HG03432 (cell line): ENCODE results near the gene ITSN1.
"Not testable (repeated sequence)": the region's sequence is repeated elsewhere in the genome, so short reads cannot be mapped to it uniquely, and the experiment has no call there.

Source experiments
- ATAC-seq: cut with Tn5 transposase; IDR thresholded peaks from one replicate; pipeline ENCODE4 v1.9.1; 2021; ENCODE audit warnings: mild to moderate bottlenecking, moderate library complexity; ENCODE audit not compliant: unreplicated experiment

Gene ITSN1

GRCh38 chr21:33650929-33651509, 8.7 kb downstream of the ITSN1 start:
- ATAC-seq = no peak

- ATAC-seq = no peak
Measured at GRCh38 chr21:33651965-33652680, 9.8 kb downstream of the ITSN1 start.

- ATAC-seq = no peak
Measured at GRCh38 chr21:33654412-33654811, 12.1 kb downstream of the ITSN1 start.

GRCh38 chr21:33655588-33656221, 13.4 kb downstream of the ITSN1 start:
- ATAC-seq = no peak

- no peak for ATAC-seq
Measured at GRCh38 chr21:33657124-33657820, 15.0 kb downstream of the ITSN1 start.

GRCh38 chr21:33658919-33659567, 16.7 kb downstream of the ITSN1 start:
- ATAC-seq = no peak

- ATAC-seq = no peak
Measured at GRCh38 chr21:33659568-33659949, 17.3 kb downstream of the ITSN1 start.

- no peak for ATAC-seq
Measured at GRCh38 chr21:33660406-33660805, 18.1 kb downstream of the ITSN1 start.

GRCh38 chr21:33661146-33661545, 18.8 kb downstream of the ITSN1 start:
- ATAC-seq = no peak

GRCh38 chr21:33662046-33662445, 19.7 kb downstream of the ITSN1 start:
- ATAC-seq = no peak

- no peak for ATAC-seq
Measured at GRCh38 chr21:33663241-33663640, 20.9 kb downstream of the ITSN1 start.

- no peak for ATAC-seq
Measured at GRCh38 chr21:33664135-33664534, 21.8 kb downstream of the ITSN1 start.

GRCh38 chr21:33666153-33666552, 23.9 kb downstream of the ITSN1 start:
- no peak for ATAC-seq

- no peak for ATAC-seq
Measured at GRCh38 chr21:33667636-33668035, 25.3 kb downstream of the ITSN1 start.

- ATAC-seq = no peak
Measured at GRCh38 chr21:33668180-33668579, 25.9 kb downstream of the ITSN1 start.

- no peak for ATAC-seq
Measured at GRCh38 chr21:33668620-33669019, 26.3 kb downstream of the ITSN1 start.

GRCh38 chr21:33670076-33670978, 28.0 kb downstream of the ITSN1 start:
- no peak for ATAC-seq

GRCh38 chr21:33673473-33673872, 31.2 kb downstream of the ITSN1 start:
- no peak for ATAC-seq

- no peak for ATAC-seq
Measured at GRCh38 chr21:33674226-33674625, 31.9 kb downstream of the ITSN1 start.

GRCh38 chr21:33676666-33677065, 34.4 kb downstream of the ITSN1 start:
- ATAC-seq = not testable (repeated sequence)
